ENCODE results near the gene SHISA9. TPM values are rescaled to one million over a fixed set of nuclear protein-coding genes. Genes with fewer than 3 reads are reported as not detected.

Gene SHISA9
- total RNA-seq, 2 donors from 2014 or later = 20.5 to 24.0 TPM

- Histone ChIP-seq H3K9me3 (no peaks in the 10 kb centered on the region), H3K4me1 (replicated peaks) (no peaks in the 10 kb centered on the region), H3K27me3 (replicated peaks; ENCODE audit: insufficient read depth) (no peaks in the 10 kb centered on the region), H3K36me3 (no peaks in the 10 kb centered on the region), H3K4me3 (no peak overlapping the region), H3K27ac (peak overlapping the region; percentile 10 to 52)
- TF ChIP-seq, protein P1, sequence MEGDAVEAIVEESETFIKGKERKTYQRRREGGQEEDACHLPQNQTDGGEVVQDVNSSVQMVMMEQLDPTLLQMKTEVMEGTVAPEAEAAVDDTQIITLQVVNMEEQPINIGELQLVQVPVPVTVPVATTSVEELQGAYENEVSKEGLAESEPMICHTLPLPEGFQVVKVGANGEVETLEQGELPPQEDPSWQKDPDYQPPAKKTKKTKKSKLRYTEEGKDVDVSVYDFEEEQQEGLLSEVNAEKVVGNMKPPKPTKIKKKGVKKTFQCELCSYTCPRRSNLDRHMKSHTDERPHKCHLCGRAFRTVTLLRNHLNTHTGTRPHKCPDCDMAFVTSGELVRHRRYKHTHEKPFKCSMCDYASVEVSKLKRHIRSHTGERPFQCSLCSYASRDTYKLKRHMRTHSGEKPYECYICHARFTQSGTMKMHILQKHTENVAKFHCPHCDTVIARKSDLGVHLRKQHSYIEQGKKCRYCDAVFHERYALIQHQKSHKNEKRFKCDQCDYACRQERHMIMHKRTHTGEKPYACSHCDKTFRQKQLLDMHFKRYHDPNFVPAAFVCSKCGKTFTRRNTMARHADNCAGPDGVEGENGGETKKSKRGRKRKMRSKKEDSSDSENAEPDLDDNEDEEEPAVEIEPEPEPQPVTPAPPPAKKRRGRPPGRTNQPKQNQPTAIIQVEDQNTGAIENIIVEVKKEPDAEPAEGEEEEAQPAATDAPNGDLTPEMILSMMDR (IDR thresholded peaks at IDR 0.05) = no peak
- TF ChIP-seq POLR2AphosphoS5 (IDR thresholded peaks at IDR 0.05) (peak; percentile 72), POLR2A (IDR thresholded peaks at IDR 0.05) (no peak)
- intact Hi-C loops (cut with DNase I) = no loop called here
- 46% methylated on average over 2 of the region's 2 CpGs for WGBS
- DNase-seq (ENCODE audit: low spot score) = peak; percentile 29
These were observed 182.9 kb downstream of the SHISA9 start for GRCh38 chr16:13084331-13084730.

GRCh38 chr16:13093661-13094060 lies 192.3 kb downstream of the SHISA9 start:
- 34% methylated on average over 7 of the region's 7 CpGs for WGBS
- no peaks in the 10 kb centered on the region for H3K36me3 ChIP-seq
- H3K27me3 ChIP-seq (replicated peaks; ENCODE audit: insufficient read depth) = no peaks in the 10 kb centered on the region
- H3K9me3 ChIP-seq = no peaks in the 10 kb centered on the region
- TF ChIP-seq POLR2A (IDR thresholded peaks at IDR 0.05) = no peak
- peak; percentile 22 for TF ChIP-seq POLR2AphosphoS5 (IDR thresholded peaks at IDR 0.05)
- DNase-seq (ENCODE audit: low spot score) = peak; percentile 11
- no peaks in the 10 kb centered on the region for H3K4me1 ChIP-seq (replicated peaks)
- H3K27ac ChIP-seq = no peak overlapping the region
- no peak overlapping the region for H3K4me3 ChIP-seq
- intact Hi-C loops (cut with DNase I) = no loop called here

GRCh38 chr16:13095061-13095460 lies 193.7 kb downstream of the SHISA9 start:
- H3K36me3 ChIP-seq = no peaks in the 10 kb centered on the region
- H3K4me1 ChIP-seq (replicated peaks) = no peaks in the 10 kb centered on the region
- H3K4me3 ChIP-seq = no peak overlapping the region
- intact Hi-C loops (cut with DNase I) = no loop called here
- no peaks in the 10 kb centered on the region for H3K9me3 ChIP-seq
- H3K27ac ChIP-seq = no peak overlapping the region
- H3K27me3 ChIP-seq (replicated peaks; ENCODE audit: insufficient read depth) = no peaks in the 10 kb centered on the region
- 86% methylated on average over 2 of the region's 2 CpGs for WGBS
- TF ChIP-seq, protein P1 (IDR thresholded peaks at IDR 0.05) = no peak
- TF ChIP-seq POLR2AphosphoS5 (IDR thresholded peaks at IDR 0.05) = no peak
- TF ChIP-seq POLR2A (IDR thresholded peaks at IDR 0.05) = no peak
- no peak for DNase-seq (ENCODE audit: low spot score)

DNA sequence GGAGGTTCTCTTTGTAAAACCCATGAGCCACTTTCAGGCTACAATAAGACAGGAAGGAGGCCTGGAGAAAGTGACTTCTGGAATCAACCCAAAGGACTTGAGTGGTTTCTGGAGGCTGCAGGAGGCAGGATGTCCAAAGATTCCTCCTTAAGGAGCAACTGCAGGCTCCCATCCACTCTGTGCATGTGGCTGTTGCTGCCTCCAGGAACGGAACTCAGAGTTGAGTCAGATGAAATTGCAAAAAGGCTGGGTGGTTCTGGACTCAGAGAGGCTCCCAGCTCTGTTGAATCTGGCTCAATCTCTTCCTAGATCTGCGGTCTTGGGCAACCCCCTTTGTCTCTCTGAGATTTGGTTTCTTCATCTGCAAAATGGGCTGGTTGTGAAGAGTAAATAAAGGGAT lies 197.1 kb downstream of the SHISA9 start:
- intact Hi-C loops (cut with DNase I) = no loop called here
- 80% methylated on average over 2 of the region's 2 CpGs for WGBS
- no peaks in the 10 kb centered on the region for H3K27me3 ChIP-seq (replicated peaks; ENCODE audit: insufficient read depth)
- H3K36me3 ChIP-seq = no peaks in the 10 kb centered on the region
- no peak for TF ChIP-seq POLR2A (IDR thresholded peaks at IDR 0.05)
- TF ChIP-seq, protein P1 (IDR thresholded peaks at IDR 0.05) = no peak
- no peak for TF ChIP-seq POLR2AphosphoS5 (IDR thresholded peaks at IDR 0.05)
- H3K4me3 ChIP-seq = no peak overlapping the region
- no peaks in the 10 kb centered on the region for H3K9me3 ChIP-seq
- DNase-seq (ENCODE audit: low spot score) = no peak
- no peaks in the 10 kb centered on the region for H3K4me1 ChIP-seq (replicated peaks)
- no peak overlapping the region for H3K27ac ChIP-seq

GRCh38 chr16:13099822-13100221 lies 198.4 kb downstream of the SHISA9 start:
- intact Hi-C loops (cut with DNase I) = no loop called here
- TF ChIP-seq, protein P1 (IDR thresholded peaks at IDR 0.05) = no peak
- no peak for TF ChIP-seq POLR2AphosphoS5 (IDR thresholded peaks at IDR 0.05)
- no peak for TF ChIP-seq POLR2A (IDR thresholded peaks at IDR 0.05)
- H3K27me3 ChIP-seq (replicated peaks; ENCODE audit: insufficient read depth) = no peaks in the 10 kb centered on the region
- 18% methylated on average over 2 of the region's 2 CpGs for WGBS
- no peaks in the 10 kb centered on the region for H3K9me3 ChIP-seq
- H3K27ac ChIP-seq = no peak overlapping the region
- no peak for DNase-seq (ENCODE audit: low spot score)
- no peaks in the 10 kb centered on the region for H3K36me3 ChIP-seq
- no peaks in the 10 kb centered on the region for H3K4me1 ChIP-seq (replicated peaks)
- H3K4me3 ChIP-seq = no peak overlapping the region

Measured in prostate gland (tissue), 2 donors.